Panc1 (cell line): ENCODE measurements around the gene TLE3. TPM values are rescaled to one million over a fixed set of nuclear protein-coding genes. Genes with fewer than 3 reads are reported as not detected.

Experiments used
- ATAC-seq: fragments of 200-7000 bp; cut with Tn5 transposase; 2 replicates; pipeline ENCODE4 v1.9.1; 2020; ENCODE audit warnings: mild to moderate bottlenecking, moderate library complexity
- BruUV-seq: library from RNA; stranded (reverse); fragments of 400-500 nt; replicated peaks from 2 replicates; lab custom pipeline; 2021; lab: Mats Ljungman, UMichigan
- CTCF ChIA-PET: fragments of 300-600 bp; sonication (Branson Sonifier 250); formaldehyde crosslinking; loops from one replicate; lab custom pipeline; 2022; ENCODE audit warnings: antibody characterized with exemption; lab: Charles Lee
- POLR2A ChIA-PET: fragments of 300-600 bp; sonication (Branson Sonifier 250); formaldehyde crosslinking; loops from one replicate; lab custom pipeline; 2022; ENCODE audit warnings: antibody characterized with exemption; lab: Charles Lee
- DNase-seq: peaks from one replicate; pipeline ENCODE4 v3.0.0-alpha.2; 2010; ENCODE audit warnings: low read depth, low spot score
- H3K27ac ChIP-seq: 2 replicates; pipeline ENCODE4 v1.5.1; 2011; ENCODE audit warnings: mild to moderate bottlenecking, low read length, inconsistent platforms
- H3K27me3 ChIP-seq: fragments of 200-500 bp; sonication (Bioruptor generic); 2 replicates; pipeline ENCODE4 v1.6.0; 2014; ENCODE audit warnings: low read length, inconsistent platforms; ENCODE audit not compliant: control insufficient read depth, insufficient read depth
- H3K36me3 ChIP-seq: fragments of 200-500 bp; sonication (Bioruptor generic); 2 replicates; pipeline ENCODE4 v1.5.1; 2014; ENCODE audit warnings: inconsistent platforms, mild to moderate bottlenecking, low read length, moderate library complexity; ENCODE audit not compliant: control insufficient read depth, insufficient read depth
- H3K4me1 ChIP-seq: 2 replicates; pipeline ENCODE4 v1.5.1; 2011; ENCODE audit warnings: inconsistent platforms, mild to moderate bottlenecking, low read length, moderate library complexity; ENCODE audit not compliant: control insufficient read depth, insufficient read depth
- H3K4me3 ChIP-seq, 2 experiments: 2 replicates each; pipeline ENCODE4 v1.5.1; 2011 to 2012; ENCODE audit warnings: low read depth in 2 of 2, low read length in 2 of 2, mild to moderate bottlenecking in 2 of 2, inconsistent platforms in 1 of 2, moderate library complexity in 1 of 2
- H3K9me3 ChIP-seq: fragments of 200-500 bp; sonication (Bioruptor generic); 2 replicates; pipeline ENCODE4 v1.5.1; 2014; ENCODE audit warnings: low read depth, mild to moderate bottlenecking, inconsistent platforms, low read length, moderate library complexity; ENCODE audit not compliant: control insufficient read depth, insufficient read depth
- POLR2AphosphoS5 ChIP-seq: IDR thresholded peaks from 2 replicates; pipeline ENCODE4 v1.6.1; 2012; ENCODE audit warnings: mild to moderate bottlenecking, low read depth, low read length, moderate library complexity
- SIN3A ChIP-seq: IDR thresholded peaks from 2 replicates; pipeline ENCODE4 v1.6.1; 2012; ENCODE audit warnings: low read depth, mild to moderate bottlenecking, low read length, moderate library complexity, borderline replicate concordance; ENCODE audit not compliant: insufficient read depth
- TCF7L2 ChIP-seq: IDR thresholded peaks from 2 replicates; pipeline ENCODE4 v1.6.1; 2011; ENCODE audit warnings: mild to moderate bottlenecking, low read depth, low read length, inconsistent platforms
- in situ Hi-C: cut with HindIII; loops from 2 replicates; pipeline ENCODE4 v1.10.0; 2016; ENCODE audit warnings: low sequenced_read_pairs, low pct_unique_long_range_greater_than_20kb
- intact Hi-C: fragments of 100-400 bp; cut with micrococcal nuclease; formaldehyde crosslinking; loops from one replicate; pipeline ENCODE4 v1.10.0; 2022; ENCODE audit not compliant: unreplicated experiment
- total RNA-seq: library from RNA; stranded (reverse); gene quantifications from one replicate; pipeline ENCODE4 v1.2.1, GENCODE V29; 2021; ENCODE audit not compliant: unreplicated experiment
- TF ChIP-seq, protein P1 (sequence below): fragments of 450-650 bp; IDR thresholded peaks from 2 replicates; pipeline ENCODE4 v1.5.1; 2017; ENCODE audit warnings: mild to moderate bottlenecking
- TF ChIP-seq, protein P2 (sequence below), 2 experiments: IDR thresholded peaks; 2 replicates each; pipeline ENCODE4 v1.6.1; 2011 to 2012; ENCODE audit warnings: low read depth in 2 of 2, control low read depth in 1 of 2, low read length in 1 of 2, mild to moderate bottlenecking in 1 of 2, moderate library complexity in 1 of 2; ENCODE audit not compliant: insufficient read depth in 1 of 2

TLE3 gene
- total RNA-seq, 1 experiment from 2014 or later: 132 TPM

DNA sequence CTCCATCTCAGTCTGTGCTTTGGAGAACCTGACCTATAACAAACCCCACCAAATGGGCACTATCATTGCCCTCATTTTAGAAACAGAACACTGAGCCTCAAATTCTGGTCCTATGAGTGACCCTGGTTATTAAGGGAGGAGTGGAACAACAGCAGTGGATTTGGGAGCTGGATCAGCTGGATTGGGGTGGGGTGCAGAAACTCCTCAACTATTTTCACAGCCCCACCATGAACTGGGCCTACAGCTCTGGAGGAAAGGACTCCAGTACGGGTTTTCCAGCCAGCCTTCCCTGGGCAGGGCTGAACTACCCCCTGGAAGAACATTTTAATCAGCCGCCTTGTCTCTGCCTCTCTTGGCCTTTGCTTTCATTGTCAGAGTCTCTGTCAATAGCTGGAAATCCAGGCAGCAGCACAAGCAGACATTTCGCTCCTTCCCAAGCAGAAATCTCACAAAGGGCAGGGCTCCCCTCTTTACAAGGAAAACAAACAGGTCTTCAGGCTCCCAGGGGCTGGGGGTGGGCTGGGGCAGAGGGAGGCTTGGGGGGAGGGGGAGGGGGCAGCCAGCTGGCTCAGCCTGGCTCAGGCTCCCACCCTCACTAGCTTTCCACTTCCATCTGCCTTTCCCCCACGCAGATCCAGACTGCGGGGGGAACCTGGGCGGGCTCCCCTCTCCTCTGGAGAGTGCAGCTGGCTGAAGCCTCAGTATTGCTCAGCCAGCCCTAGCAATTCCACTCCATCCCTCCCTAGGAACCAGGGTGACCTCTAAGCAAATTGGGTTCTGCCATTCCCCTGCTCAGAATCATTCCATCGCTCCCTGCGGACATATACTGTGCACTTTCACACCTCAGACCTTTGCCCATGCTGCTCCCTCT, 13.7 kb upstream of the TLE3 start:
- in situ Hi-C loops: no loop called here
- no TSS peak for BruUV-seq
- Histone ChIP-seq H3K4me1 (peaks cover 8% of the 10 kb centered on the region; the same call in 1 of the 2 replicates), H3K27me3 (no peaks in the 10 kb centered on the region), H3K4me3 (no peak overlapping the region), H3K27ac (peak overlapping the region; percentile 60; the same call in 1 of the 2 replicates), H3K9me3 (no peaks in the 10 kb centered on the region), H3K36me3 (no peaks in the 10 kb centered on the region)
- no peak for DNase-seq
- peak; percentile 93 for ATAC-seq
- TF ChIP-seq, protein P1, sequence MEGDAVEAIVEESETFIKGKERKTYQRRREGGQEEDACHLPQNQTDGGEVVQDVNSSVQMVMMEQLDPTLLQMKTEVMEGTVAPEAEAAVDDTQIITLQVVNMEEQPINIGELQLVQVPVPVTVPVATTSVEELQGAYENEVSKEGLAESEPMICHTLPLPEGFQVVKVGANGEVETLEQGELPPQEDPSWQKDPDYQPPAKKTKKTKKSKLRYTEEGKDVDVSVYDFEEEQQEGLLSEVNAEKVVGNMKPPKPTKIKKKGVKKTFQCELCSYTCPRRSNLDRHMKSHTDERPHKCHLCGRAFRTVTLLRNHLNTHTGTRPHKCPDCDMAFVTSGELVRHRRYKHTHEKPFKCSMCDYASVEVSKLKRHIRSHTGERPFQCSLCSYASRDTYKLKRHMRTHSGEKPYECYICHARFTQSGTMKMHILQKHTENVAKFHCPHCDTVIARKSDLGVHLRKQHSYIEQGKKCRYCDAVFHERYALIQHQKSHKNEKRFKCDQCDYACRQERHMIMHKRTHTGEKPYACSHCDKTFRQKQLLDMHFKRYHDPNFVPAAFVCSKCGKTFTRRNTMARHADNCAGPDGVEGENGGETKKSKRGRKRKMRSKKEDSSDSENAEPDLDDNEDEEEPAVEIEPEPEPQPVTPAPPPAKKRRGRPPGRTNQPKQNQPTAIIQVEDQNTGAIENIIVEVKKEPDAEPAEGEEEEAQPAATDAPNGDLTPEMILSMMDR: no peak
- peak; percentile 79 for TF ChIP-seq TCF7L2
- CTCF ChIA-PET: interaction anchor here (0.6 to 0.7 kb wide), 2 partner anchors 9 to 128 kb away, joined by 3 read pairs; no protein-coding TSS in a partner anchor
- POLR2A ChIA-PET: no interaction called here
- intact Hi-C loops: loop anchor here (1.0 kb wide), 1 partner anchor 10 kb away; no protein-coding TSS in a partner anchor

DNA sequence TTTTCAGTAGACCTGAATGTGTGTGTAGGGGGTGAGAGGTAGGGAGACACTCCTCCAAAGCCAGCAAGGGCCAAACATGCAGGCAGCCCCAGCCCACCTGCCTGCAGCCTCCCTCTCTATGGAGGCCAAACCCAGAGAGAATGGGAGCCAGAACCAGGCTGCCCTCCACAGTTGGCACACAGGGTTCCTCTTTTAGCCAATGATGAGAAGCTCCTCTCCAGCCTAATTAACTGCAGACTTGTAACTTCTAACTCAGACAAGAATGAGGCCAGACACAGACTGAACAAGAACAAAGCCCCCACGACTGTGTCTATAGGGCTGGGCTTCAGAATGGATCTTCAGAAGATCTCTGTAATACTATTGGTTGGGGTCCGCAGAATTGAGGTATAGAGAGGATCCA, 12.3 kb upstream of the TLE3 start:
- POLR2A ChIA-PET: interaction anchor here (0.8 kb wide), 1 partner anchor 36 kb away, joined by 4 read pairs; no protein-coding TSS in a partner anchor
- Histone ChIP-seq H3K27ac (no peak overlapping the region; the same call in 1 of the 2 replicates), H3K9me3 (no peaks in the 10 kb centered on the region), H3K4me3 (no peak overlapping the region), H3K4me1 (peaks cover 8% of the 10 kb centered on the region; the same call in 1 of the 2 replicates), H3K27me3 (no peaks in the 10 kb centered on the region), H3K36me3 (no peaks in the 10 kb centered on the region)
- TF ChIP-seq, protein P2, sequence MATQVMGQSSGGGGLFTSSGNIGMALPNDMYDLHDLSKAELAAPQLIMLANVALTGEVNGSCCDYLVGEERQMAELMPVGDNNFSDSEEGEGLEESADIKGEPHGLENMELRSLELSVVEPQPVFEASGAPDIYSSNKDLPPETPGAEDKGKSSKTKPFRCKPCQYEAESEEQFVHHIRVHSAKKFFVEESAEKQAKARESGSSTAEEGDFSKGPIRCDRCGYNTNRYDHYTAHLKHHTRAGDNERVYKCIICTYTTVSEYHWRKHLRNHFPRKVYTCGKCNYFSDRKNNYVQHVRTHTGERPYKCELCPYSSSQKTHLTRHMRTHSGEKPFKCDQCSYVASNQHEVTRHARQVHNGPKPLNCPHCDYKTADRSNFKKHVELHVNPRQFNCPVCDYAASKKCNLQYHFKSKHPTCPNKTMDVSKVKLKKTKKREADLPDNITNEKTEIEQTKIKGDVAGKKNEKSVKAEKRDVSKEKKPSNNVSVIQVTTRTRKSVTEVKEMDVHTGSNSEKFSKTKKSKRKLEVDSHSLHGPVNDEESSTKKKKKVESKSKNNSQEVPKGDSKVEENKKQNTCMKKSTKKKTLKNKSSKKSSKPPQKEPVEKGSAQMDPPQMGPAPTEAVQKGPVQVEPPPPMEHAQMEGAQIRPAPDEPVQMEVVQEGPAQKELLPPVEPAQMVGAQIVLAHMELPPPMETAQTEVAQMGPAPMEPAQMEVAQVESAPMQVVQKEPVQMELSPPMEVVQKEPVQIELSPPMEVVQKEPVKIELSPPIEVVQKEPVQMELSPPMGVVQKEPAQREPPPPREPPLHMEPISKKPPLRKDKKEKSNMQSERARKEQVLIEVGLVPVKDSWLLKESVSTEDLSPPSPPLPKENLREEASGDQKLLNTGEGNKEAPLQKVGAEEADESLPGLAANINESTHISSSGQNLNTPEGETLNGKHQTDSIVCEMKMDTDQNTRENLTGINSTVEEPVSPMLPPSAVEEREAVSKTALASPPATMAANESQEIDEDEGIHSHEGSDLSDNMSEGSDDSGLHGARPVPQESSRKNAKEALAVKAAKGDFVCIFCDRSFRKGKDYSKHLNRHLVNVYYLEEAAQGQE (IDR thresholded peaks at IDR 0.05; ENCODE audit: insufficient read depth in 1 of 2, low read depth in 2 of 2, low read length in 1 of 2): no peak
- TF ChIP-seq POLR2AphosphoS5 (no peak), SIN3A (no peak), TCF7L2 (no peak)
- TF ChIP-seq, protein P1: no peak
- no peak for ATAC-seq
- intact Hi-C loops (no loop called here), in situ Hi-C loops (no loop called here)
- no TSS peak for BruUV-seq
- DNase-seq: no peak
- CTCF ChIA-PET: no interaction called here
